Dedifferentiated amniotic fluid mesenchymal stem cell (primary cell): ENCODE data around the gene LYSMD1.

Experiments
- DNase-seq: peaks from one replicate; pipeline ENCODE4 v3.0.0-alpha.2; 2016; ENCODE audit errors: extremely low spot score

Gene LYSMD1

GRCh38 chr1:151175863-151176262, 10.2 kb upstream of the LYSMD1 start, which contains the start of gene TMOD4:
Gene TMOD4 (minus strand): TSS chr1:151175981. CDS start chr1:151174875, 1,106 bp downstream.
- DNase-seq: no peak

GRCh38 chr1:151175041-151175741, 9.5 kb upstream of the LYSMD1 start:
- no peak for DNase-seq

- DNase-seq: no peak
Observed at GRCh38 chr1:151171190-151171589, 5.5 kb upstream of the LYSMD1 start.

GRCh38 chr1:151167116-151167515, 1.4 kb upstream of the LYSMD1 start:
- no peak for DNase-seq

- DNase-seq: peak; percentile 44
Observed at GRCh38 chr1:151166505-151166956, 829 bp upstream of the LYSMD1 start.

- no peak for DNase-seq
Observed at GRCh38 chr1:151165281-151165737, 393 bp downstream of the LYSMD1 start.

GRCh38 chr1:151164732-151165280, 896 bp downstream of the LYSMD1 start:
- peak; percentile 26 for DNase-seq

- DNase-seq: no peak
Observed at GRCh38 chr1:151159373-151159772, 6.3 kb downstream of the LYSMD1 start.

GRCh38 chr1:151158751-151159251, 6.9 kb downstream of the LYSMD1 start:
- DNase-seq: no peak

GRCh38 chr1:151158326-151158725, 7.4 kb downstream of the LYSMD1 start:
- no peak for DNase-seq

GRCh38 chr1:151157067-151157531, 8.6 kb downstream of the LYSMD1 start:
- DNase-seq: no peak

GRCh38 chr1:151156515-151156819, 9.2 kb downstream of the LYSMD1 start, which contains the start of gene TNFAIP8L2:
Gene TNFAIP8L2 (plus strand): TSS chr1:151156649. CDS start chr1:151158698, 2,049 bp downstream.
- no peak for DNase-seq

GRCh38 chr1:151147665-151148064, 18.0 kb downstream of the LYSMD1 start:
- DNase-seq: no peak

- DNase-seq: no peak
Observed at GRCh38 chr1:151147132-151147503, 18.6 kb downstream of the LYSMD1 start.

- peak; percentile 80 for DNase-seq
Observed at GRCh38 chr1:151146412-151147131, 19.1 kb downstream of the LYSMD1 start, which contains the start of gene SEMA6C. Gene SEMA6C (minus strand): TSS chr1:151146631. CDS start chr1:151142621, 4,010 bp downstream.

GRCh38 chr1:151146072-151146411, 19.7 kb downstream of the LYSMD1 start:
- DNase-seq: no peak

GRCh38 chr1:151145304-151146071, 20.2 kb downstream of the LYSMD1 start:
- no peak for DNase-seq

- DNase-seq: no peak
Observed at GRCh38 chr1:151144474-151145303, 21.0 kb downstream of the LYSMD1 start.

GRCh38 chr1:151143986-151144385, 21.7 kb downstream of the LYSMD1 start:
- DNase-seq: no peak

- no peak for DNase-seq
Observed at GRCh38 chr1:151143057-151143435, 22.7 kb downstream of the LYSMD1 start.
